Measurements from ENCODE around the gene IL37.

IL37 gene

DNA sequence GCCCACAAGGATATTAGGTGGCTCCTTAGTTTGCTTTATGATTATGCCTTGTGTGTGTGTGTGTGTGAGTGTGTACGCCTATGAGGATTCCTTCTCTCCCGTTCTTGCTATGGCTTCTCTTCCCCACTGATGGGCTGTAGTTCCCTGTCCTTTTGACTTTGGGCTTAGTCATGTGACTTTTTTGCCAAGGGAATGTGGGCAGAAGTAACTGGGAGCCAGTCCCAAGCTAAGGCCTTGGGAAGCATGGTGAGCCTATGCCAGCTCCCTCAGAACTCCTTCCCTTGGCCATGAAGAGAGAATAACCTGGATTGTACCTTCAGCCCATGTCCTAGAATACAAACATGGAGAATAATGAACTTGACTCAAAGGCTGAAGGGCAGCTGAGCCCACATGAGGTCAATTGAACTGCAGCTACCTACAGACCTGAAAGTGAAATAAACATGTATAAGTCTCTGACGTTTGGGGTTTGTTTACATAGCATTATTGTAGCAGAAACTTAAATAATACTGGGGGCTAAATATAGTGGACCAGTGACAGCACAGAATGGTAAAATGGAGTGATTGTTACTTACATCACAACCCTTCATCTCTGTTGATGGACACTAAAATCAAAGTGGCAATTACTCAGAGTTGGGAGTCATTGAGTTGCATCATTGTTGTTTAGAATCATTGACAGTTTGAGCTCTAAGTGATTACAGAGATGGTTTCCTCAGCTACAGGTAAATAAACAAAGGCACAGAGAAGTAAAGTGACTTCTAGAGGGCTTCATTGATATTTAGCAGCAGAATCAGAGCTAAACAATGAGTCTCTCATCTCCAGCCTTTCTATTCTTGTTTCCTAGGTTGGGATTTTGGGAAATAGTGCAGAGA lies 51.6 kb downstream of the IL37 start:
- TF ChIP-seq CTCF (IDR thresholded peaks at IDR 0.05; ENCODE audit: low read depth, low read length), result no peak
- in situ Hi-C loops (cut with HindIII; ENCODE audit: low sequenced_read_pairs), result no loop called here
- DNase-seq (ENCODE audit: low read depth, low spot score), result no peak

GRCh38 chr2:112967023-112967422 lies 56.1 kb downstream of the IL37 start:
- DNase-seq (ENCODE audit: low read depth, low spot score), result no peak
- no peak for TF ChIP-seq CTCF (IDR thresholded peaks at IDR 0.05; ENCODE audit: low read depth, low read length)
- H3K4me3 ChIP-seq (ENCODE audit: low read depth, low read length), result no peak overlapping the region
- in situ Hi-C loops (cut with HindIII; ENCODE audit: low sequenced_read_pairs), result no loop called here

More for the DNA sequence above, 51.6 kb downstream of the IL37 start:
- no peak overlapping the region for H3K4me3 ChIP-seq (ENCODE audit: low read depth, low read length)

Data from astrocyte of the spinal cord (primary cell).